HFFc6 (cell line): ENCODE results near the gene SEC22C. TPM values are rescaled to one million over a fixed set of nuclear protein-coding genes. Genes with fewer than 3 reads are reported as not detected.

ENCODE experiments used
- DNase-seq: peaks from one replicate; pipeline ENCODE4 v3.0.0-alpha.2; 2018
- H3K27ac Mint-ChIP-seq: 2 replicates; pipeline ENCODE4 v1.8.0; 2020; ENCODE audit warnings: mild to moderate bottlenecking, mixed read lengths
- H3K27me3 Mint-ChIP-seq: 2 replicates; pipeline ENCODE4 v1.8.0; 2021; ENCODE audit warnings: mild to moderate bottlenecking, moderate library complexity, mixed read lengths; ENCODE audit not compliant: insufficient read depth
- H3K36me3 Mint-ChIP-seq: 2 replicates; pipeline ENCODE4 v1.8.0; 2021; ENCODE audit warnings: low read depth, mixed read lengths
- H3K4me1 Mint-ChIP-seq: 2 replicates; pipeline ENCODE4 v1.8.0; 2020; ENCODE audit warnings: low read depth, mixed read lengths
- H3K4me3 Mint-ChIP-seq: 2 replicates; pipeline ENCODE4 v1.8.0; 2020; ENCODE audit warnings: mild to moderate bottlenecking, moderate library complexity, mixed read lengths
- H3K9me3 Mint-ChIP-seq: 2 replicates; pipeline ENCODE4 v1.8.0; 2020; ENCODE audit warnings: mild to moderate bottlenecking, mixed read lengths
- CTCF ChIP-seq: fragments of 200-600 bp; sonication (generic); IDR thresholded peaks from 2 replicates; pipeline ENCODE4 v1.5.0; 2021; ENCODE audit warnings: antibody characterized with exemption, mild to moderate bottlenecking
- total RNA-seq, 6 experiments: library from RNA; stranded (reverse); fragmentation: NEBNext Ultra II Directional; extraction: Animal tissue kit (Norgen Biotek cat#: 25700); gene quantifications; 2 replicates in 1 of 6; 3 replicates in 5 of 6; pipeline ENCODE4 v1.2.3, GENCODE V29; 2021

The SEC22C gene
- total RNA-seq, 6 experiments from 2014 or later, result 40.7 to 51.2 (median 48.6) TPM

- no peaks in the 10 kb centered on the region for H3K36me3 Mint-ChIP-seq
- DNase-seq, result no peak
- no peak for TF ChIP-seq CTCF
- H3K4me1 Mint-ChIP-seq, result no peaks in the 10 kb centered on the region
- no peak overlapping the region for H3K27ac Mint-ChIP-seq
- no peaks in the 10 kb centered on the region for H3K9me3 Mint-ChIP-seq
- H3K27me3 Mint-ChIP-seq, result peaks cover 28% of the 10 kb centered on the region
- no peak overlapping the region for H3K4me3 Mint-ChIP-seq
Measured at GRCh38 chr3:42525736-42526345, 55.9 kb downstream of the SEC22C start.

- Mint-ChIP-seq H3K9me3 (no peaks in the 10 kb centered on the region), H3K27ac (no peak overlapping the region), H3K4me3 (no peak overlapping the region), H3K4me1 (no peaks in the 10 kb centered on the region), H3K36me3 (no peaks in the 10 kb centered on the region), H3K27me3 (peaks cover 28% of the 10 kb centered on the region)
- TF ChIP-seq CTCF, result no peak
- no peak for DNase-seq
Measured at GRCh38 chr3:42525212-42525611, 56.6 kb downstream of the SEC22C start.

GRCh38 chr3:42524751-42525150, 57.0 kb downstream of the SEC22C start:
- H3K4me1 Mint-ChIP-seq, result no peaks in the 10 kb centered on the region
- H3K4me3 Mint-ChIP-seq, result no peak overlapping the region
- TF ChIP-seq CTCF, result no peak
- H3K27ac Mint-ChIP-seq, result no peak overlapping the region
- H3K36me3 Mint-ChIP-seq, result no peaks in the 10 kb centered on the region
- no peak for DNase-seq
- no peaks in the 10 kb centered on the region for H3K9me3 Mint-ChIP-seq
- peaks cover 26% of the 10 kb centered on the region for H3K27me3 Mint-ChIP-seq

GRCh38 chr3:42520906-42521305, 60.9 kb downstream of the SEC22C start:
- TF ChIP-seq CTCF, result no peak
- H3K4me3 Mint-ChIP-seq, result no peak overlapping the region

GRCh38 chr3:42520336-42520735, 61.4 kb downstream of the SEC22C start:
- no peaks in the 10 kb centered on the region for H3K4me1 Mint-ChIP-seq
- H3K27ac Mint-ChIP-seq, result no peak overlapping the region

More at GRCh38 chr3:42520906-42521305, 60.9 kb downstream of the SEC22C start:
- no peak for DNase-seq
- Mint-ChIP-seq H3K27ac (no peak overlapping the region), H3K4me1 (no peaks in the 10 kb centered on the region), H3K36me3 (no peaks in the 10 kb centered on the region), H3K27me3 (peaks cover 39% of the 10 kb centered on the region), H3K9me3 (no peaks in the 10 kb centered on the region)

More at GRCh38 chr3:42520336-42520735, 61.4 kb downstream of the SEC22C start:
- peaks cover 38% of the 10 kb centered on the region for H3K27me3 Mint-ChIP-seq
- no peak for TF ChIP-seq CTCF
- DNase-seq, result no peak
- no peak overlapping the region for H3K4me3 Mint-ChIP-seq
- H3K9me3 Mint-ChIP-seq, result no peaks in the 10 kb centered on the region
- no peaks in the 10 kb centered on the region for H3K36me3 Mint-ChIP-seq
